ENCODE data around the gene KCNMA1. TPM values are rescaled to one million over a fixed set of nuclear protein-coding genes. Genes with fewer than 3 reads are reported as not detected.

The KCNMA1 gene
- total RNA-seq, 1 experiment from 2014 or later = 0.49 TPM

DNA sequence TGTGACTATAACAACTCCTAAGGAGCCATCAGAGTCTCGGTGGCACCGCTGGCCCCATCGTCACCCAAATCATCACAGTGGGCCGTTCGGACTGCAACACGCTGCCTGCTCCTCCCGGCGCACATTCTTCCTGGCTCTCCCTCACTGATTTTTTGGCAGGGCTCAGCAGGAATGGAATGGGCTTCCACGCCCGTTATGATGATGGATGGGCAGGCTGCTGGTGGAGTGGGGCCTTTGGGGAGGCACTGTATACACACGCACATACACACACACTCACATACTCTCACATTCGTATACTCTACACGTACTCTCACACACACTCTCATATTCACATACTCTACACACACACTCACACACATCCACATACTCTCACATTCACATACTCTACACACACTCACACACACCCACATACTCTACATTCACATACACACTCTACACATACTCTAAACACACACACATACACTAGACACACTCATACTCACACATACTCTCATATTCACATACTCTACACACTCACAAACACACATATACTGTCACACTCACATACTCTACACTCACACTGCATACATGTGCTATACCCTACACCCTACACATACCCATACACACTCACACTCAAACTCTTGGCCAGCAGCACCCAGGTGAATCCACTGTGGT is 99.8 kb downstream of the KCNMA1 start (continued):
- TF ChIP-seq EGR1 (IDR thresholded peaks at IDR 0.05; ENCODE audit: low read depth) (no peak), SRF (IDR thresholded peaks at IDR 0.05; ENCODE audit: low read depth) (no peak), POLR2A (IDR thresholded peaks at IDR 0.05; ENCODE audit: borderline replicate concordance, extremely low read depth, insufficient read depth, insufficient read length) (no peak), YY1 (IDR thresholded peaks at IDR 0.05; ENCODE audit: extremely low read depth, insufficient replicate concordance, low read depth, low read length) (no peak), SP1 (IDR thresholded peaks at IDR 0.05; ENCODE audit: low read depth) (no peak)
- TF ChIP-seq, protein P1, sequence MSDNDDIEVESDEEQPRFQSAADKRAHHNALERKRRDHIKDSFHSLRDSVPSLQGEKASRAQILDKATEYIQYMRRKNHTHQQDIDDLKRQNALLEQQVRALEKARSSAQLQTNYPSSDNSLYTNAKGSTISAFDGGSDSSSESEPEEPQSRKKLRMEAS (IDR thresholded peaks at IDR 0.05) = no peak

DNA sequence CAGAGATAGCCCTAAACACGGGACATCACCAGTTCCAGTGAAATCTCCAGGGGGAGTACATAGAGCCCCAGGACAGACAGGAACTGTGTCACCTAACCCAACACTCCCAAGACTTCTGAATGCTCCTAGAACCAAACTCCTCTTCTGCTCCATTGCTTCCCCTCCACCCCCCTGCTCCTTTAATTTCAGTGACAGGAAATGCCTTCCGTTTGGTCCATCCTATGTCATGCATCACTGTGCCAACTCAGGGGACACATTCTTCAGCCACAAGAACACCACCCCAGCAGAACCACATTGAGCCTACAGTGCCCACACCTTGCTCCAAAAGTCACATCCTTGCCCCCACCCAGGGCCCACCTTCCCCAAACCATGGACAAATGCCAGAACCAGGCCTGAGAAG is 100.5 kb downstream of the KCNMA1 start:
- no peak overlapping the region for H3K4me2 ChIP-seq (ENCODE audit: low read length)
- H3K36me3 ChIP-seq (ENCODE audit: control insufficient read depth in 1 of 2, insufficient read depth in 2 of 2, low read length in 2 of 2) = no peaks in the 10 kb centered on the region
- no peaks in the 10 kb centered on the region for H3K9me3 ChIP-seq (ENCODE audit: control insufficient read depth in 1 of 2, insufficient read depth in 1 of 2, low read depth in 1 of 2, low read length in 2 of 2)
- peaks cover 17 to 41% of the 10 kb centered on the region in 2 experiments for H3K4me1 ChIP-seq (ENCODE audit: control insufficient read depth in 1 of 2, insufficient read depth in 2 of 2, low read length in 2 of 2)
- no TSS peak for BruUV-seq (replicated peaks)
- no peaks in the 10 kb centered on the region for H4K20me1 ChIP-seq (ENCODE audit: insufficient read depth)
- no peaks in the 10 kb centered on the region for H3K9me2 ChIP-seq (ENCODE audit: insufficient read depth)
- H3K79me2 ChIP-seq (ENCODE audit: insufficient read depth, low read length) = no peaks in the 10 kb centered on the region
- CTCF ChIA-PET = no interaction called here
- H3K9ac ChIP-seq (ENCODE audit: low read length) = no peak overlapping the region
- no peak for TF ChIP-seq SRF (IDR thresholded peaks at IDR 0.05; ENCODE audit: low read depth)
- no peak for TF ChIP-seq ZNF274 (IDR thresholded peaks at IDR 0.05; ENCODE audit: low read depth, low read length)
- TF ChIP-seq RAD21 (IDR thresholded peaks at IDR 0.05; ENCODE audit: low read depth) = no peak
- TF ChIP-seq SP1 (IDR thresholded peaks at IDR 0.05; ENCODE audit: low read depth) = no peak
- TF ChIP-seq, protein P2, sequence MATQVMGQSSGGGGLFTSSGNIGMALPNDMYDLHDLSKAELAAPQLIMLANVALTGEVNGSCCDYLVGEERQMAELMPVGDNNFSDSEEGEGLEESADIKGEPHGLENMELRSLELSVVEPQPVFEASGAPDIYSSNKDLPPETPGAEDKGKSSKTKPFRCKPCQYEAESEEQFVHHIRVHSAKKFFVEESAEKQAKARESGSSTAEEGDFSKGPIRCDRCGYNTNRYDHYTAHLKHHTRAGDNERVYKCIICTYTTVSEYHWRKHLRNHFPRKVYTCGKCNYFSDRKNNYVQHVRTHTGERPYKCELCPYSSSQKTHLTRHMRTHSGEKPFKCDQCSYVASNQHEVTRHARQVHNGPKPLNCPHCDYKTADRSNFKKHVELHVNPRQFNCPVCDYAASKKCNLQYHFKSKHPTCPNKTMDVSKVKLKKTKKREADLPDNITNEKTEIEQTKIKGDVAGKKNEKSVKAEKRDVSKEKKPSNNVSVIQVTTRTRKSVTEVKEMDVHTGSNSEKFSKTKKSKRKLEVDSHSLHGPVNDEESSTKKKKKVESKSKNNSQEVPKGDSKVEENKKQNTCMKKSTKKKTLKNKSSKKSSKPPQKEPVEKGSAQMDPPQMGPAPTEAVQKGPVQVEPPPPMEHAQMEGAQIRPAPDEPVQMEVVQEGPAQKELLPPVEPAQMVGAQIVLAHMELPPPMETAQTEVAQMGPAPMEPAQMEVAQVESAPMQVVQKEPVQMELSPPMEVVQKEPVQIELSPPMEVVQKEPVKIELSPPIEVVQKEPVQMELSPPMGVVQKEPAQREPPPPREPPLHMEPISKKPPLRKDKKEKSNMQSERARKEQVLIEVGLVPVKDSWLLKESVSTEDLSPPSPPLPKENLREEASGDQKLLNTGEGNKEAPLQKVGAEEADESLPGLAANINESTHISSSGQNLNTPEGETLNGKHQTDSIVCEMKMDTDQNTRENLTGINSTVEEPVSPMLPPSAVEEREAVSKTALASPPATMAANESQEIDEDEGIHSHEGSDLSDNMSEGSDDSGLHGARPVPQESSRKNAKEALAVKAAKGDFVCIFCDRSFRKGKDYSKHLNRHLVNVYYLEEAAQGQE (IDR thresholded peaks at IDR 0.05; ENCODE audit: low read depth) = no peak
- TF ChIP-seq CBX3 (IDR thresholded peaks at IDR 0.05; ENCODE audit: low read depth) = no peak
- no peak for TF ChIP-seq YY1 (IDR thresholded peaks at IDR 0.05; ENCODE audit: extremely low read depth, insufficient replicate concordance, low read depth, low read length)
- TF ChIP-seq, protein P3, sequence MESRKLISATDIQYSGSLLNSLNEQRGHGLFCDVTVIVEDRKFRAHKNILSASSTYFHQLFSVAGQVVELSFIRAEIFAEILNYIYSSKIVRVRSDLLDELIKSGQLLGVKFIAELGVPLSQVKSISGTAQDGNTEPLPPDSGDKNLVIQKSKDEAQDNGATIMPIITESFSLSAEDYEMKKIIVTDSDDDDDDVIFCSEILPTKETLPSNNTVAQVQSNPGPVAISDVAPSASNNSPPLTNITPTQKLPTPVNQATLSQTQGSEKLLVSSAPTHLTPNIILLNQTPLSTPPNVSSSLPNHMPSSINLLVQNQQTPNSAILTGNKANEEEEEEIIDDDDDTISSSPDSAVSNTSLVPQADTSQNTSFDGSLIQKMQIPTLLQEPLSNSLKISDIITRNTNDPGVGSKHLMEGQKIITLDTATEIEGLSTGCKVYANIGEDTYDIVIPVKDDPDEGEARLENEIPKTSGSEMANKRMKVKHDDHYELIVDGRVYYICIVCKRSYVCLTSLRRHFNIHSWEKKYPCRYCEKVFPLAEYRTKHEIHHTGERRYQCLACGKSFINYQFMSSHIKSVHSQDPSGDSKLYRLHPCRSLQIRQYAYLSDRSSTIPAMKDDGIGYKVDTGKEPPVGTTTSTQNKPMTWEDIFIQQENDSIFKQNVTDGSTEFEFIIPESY (IDR thresholded peaks at IDR 0.05; ENCODE audit: extremely low read depth, insufficient replicate concordance, low read length) = no peak
- TF ChIP-seq ELF1 (IDR thresholded peaks at IDR 0.05; ENCODE audit: borderline replicate concordance, low read depth) = no peak
- no peak for TF ChIP-seq JUND (IDR thresholded peaks at IDR 0.05)
- TF ChIP-seq, protein P4, sequence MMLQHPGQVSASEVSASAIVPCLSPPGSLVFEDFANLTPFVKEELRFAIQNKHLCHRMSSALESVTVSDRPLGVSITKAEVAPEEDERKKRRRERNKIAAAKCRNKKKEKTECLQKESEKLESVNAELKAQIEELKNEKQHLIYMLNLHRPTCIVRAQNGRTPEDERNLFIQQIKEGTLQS (IDR thresholded peaks at IDR 0.05) = no peak
- TF ChIP-seq SIN3A (IDR thresholded peaks at IDR 0.05; ENCODE audit: low read depth) = no peak
- TF ChIP-seq, protein P1 (IDR thresholded peaks at IDR 0.05) = no peak
- no peak for TF ChIP-seq POLR2A (IDR thresholded peaks at IDR 0.05; ENCODE audit: borderline replicate concordance, extremely low read depth, insufficient read depth, insufficient read length)
- TF ChIP-seq ZFX (IDR thresholded peaks at IDR 0.05) = no peak
- no peak for TF ChIP-seq POLR2AphosphoS5 (IDR thresholded peaks at IDR 0.05; ENCODE audit: low read depth, low read length)
- ATAC-seq (no peak), DNase-seq (ENCODE audit: low read depth, low spot score) (no peak)
- H3K27me3 ChIP-seq (ENCODE audit: insufficient read depth, low read length) = no peaks in the 10 kb centered on the region
- intact Hi-C loops (cut with micrococcal nuclease) = no loop called here
- RAD21 ChIA-PET (ENCODE audit: low non-redundant PET in 1 of 2, low total read pairs in 2 of 2, uncharacterized antibody in 2 of 2, unreplicated experiment in 2 of 2) = no interaction called here
- no peak overlapping the region for H2AFZ ChIP-seq (ENCODE audit: low read depth, low read length, poor library complexity, severe bottlenecking)
- H3K4me3 ChIP-seq (replicated peaks in 1 of 2; ENCODE audit: low read depth in 1 of 2, low read length in 2 of 2) = no peak overlapping the region
- POLR2A ChIA-PET = no interaction called here
- no peak overlapping the region for H3K27ac ChIP-seq (ENCODE audit: low read depth, low read length)

Measured in HCT116 (cell line).